ENCODE measurements around the gene ACY1.

DNA sequence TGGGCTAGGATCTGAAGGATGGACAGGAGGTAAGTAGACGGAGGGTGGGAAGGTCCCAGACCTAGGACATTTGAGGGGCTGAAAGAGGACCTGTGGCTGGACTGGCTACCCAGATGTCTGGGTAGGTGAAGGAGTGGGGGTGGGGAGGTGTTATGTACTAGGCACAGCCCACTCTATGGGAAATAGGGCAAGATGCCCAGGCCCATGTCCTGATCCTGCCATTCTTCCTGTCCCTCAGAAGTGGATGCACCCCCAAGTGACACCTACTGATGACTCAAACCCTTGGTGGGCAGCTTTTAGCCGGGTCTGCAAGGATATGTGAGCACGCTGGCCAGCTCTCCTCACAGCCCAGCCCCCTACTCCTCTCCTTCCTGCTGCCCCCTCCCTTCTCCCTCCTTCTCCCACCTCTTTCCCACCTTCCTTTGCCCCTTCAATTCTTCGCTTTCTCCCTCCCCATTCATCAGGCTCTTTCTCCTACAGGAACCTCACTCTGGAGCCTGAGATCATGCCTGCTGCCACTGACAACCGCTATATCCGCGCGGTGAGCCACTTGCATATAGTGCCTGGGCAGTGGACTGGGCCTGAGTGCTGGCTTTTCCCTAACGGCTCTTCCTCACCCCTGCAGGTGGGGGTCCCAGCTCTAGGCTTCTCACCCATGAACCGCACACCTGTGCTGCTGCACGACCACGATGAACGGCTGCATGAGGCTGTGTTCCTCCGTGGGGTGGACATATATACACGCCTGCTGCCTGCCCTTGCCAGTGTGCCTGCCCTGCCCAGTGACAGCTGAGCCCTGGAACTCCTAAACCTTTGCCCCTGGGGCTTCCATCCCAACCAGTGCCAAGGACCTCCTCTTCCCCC, 5.2 kb downstream of the ACY1 start:
- TF ChIP-seq, protein P1, sequence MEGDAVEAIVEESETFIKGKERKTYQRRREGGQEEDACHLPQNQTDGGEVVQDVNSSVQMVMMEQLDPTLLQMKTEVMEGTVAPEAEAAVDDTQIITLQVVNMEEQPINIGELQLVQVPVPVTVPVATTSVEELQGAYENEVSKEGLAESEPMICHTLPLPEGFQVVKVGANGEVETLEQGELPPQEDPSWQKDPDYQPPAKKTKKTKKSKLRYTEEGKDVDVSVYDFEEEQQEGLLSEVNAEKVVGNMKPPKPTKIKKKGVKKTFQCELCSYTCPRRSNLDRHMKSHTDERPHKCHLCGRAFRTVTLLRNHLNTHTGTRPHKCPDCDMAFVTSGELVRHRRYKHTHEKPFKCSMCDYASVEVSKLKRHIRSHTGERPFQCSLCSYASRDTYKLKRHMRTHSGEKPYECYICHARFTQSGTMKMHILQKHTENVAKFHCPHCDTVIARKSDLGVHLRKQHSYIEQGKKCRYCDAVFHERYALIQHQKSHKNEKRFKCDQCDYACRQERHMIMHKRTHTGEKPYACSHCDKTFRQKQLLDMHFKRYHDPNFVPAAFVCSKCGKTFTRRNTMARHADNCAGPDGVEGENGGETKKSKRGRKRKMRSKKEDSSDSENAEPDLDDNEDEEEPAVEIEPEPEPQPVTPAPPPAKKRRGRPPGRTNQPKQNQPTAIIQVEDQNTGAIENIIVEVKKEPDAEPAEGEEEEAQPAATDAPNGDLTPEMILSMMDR (IDR thresholded peaks at IDR 0.05): no peak
- no peak for TF ChIP-seq ZFX (IDR thresholded peaks at IDR 0.05; ENCODE audit: borderline replicate concordance)

All from 22Rv1 (cell line).